Caco-2 (cell line): Measurements from ENCODE around the gene ITGA7. TPM values are rescaled to one million over a fixed set of nuclear protein-coding genes. Genes with fewer than 3 reads are reported as not detected.

Experiments
- BruUV-seq: library from RNA; stranded (reverse); fragments of 400-500 nt; replicated peaks from 2 replicates; lab custom pipeline; 2021; lab: Mats Ljungman, UMichigan
- CTCF ChIA-PET: fragments of 300-600 bp; sonication (Branson Sonifier 250); formaldehyde crosslinking; loops from one replicate; lab custom pipeline; 2022; ENCODE audit warnings: antibody characterized with exemption; lab: Charles Lee
- POLR2A ChIA-PET: fragments of 300-600 bp; sonication (Branson Sonifier 250); formaldehyde crosslinking; loops from one replicate; lab custom pipeline; 2022; ENCODE audit warnings: antibody characterized with exemption; lab: Charles Lee
- DNase-seq, 2 experiments: peaks; one replicate each; pipeline versions ENCODE4 v3.0.0 to v3.0.0-alpha.2; 2020 to 2022
- H3K27me3 ChIP-seq: replicated peaks from 2 replicates; pipeline ENCODE4 v1.6.0; 2011; ENCODE audit warnings: low read length; ENCODE audit not compliant: control insufficient read depth, insufficient read depth
- H3K36me3 ChIP-seq: 2 replicates; pipeline ENCODE4 v1.5.1; 2011; ENCODE audit warnings: low read length; ENCODE audit not compliant: control insufficient read depth, insufficient read depth
- H3K4me1 ChIP-seq: fragments of 250-450 bp; sonication (Bioruptor Pico); 2 replicates; pipeline ENCODE4 v1.5.1; 2020; ENCODE audit warnings: mild to moderate bottlenecking
- H3K4me3 ChIP-seq: 2 replicates; pipeline ENCODE4 v1.5.1; 2011; ENCODE audit warnings: low read depth, mild to moderate bottlenecking, control low read depth, low read length
- H3K9me3 ChIP-seq: fragments of 250-450 bp; sonication (Bioruptor Pico); 2 replicates; pipeline ENCODE4 v1.5.1; 2020; ENCODE audit warnings: mild to moderate bottlenecking, moderate library complexity
- H3K27ac Mint-ChIP-seq: one replicate; pipeline ENCODE4 v1.8.0; 2022; ENCODE audit warnings: mixed read lengths; ENCODE audit not compliant: unreplicated experiment
- H3K27me3 Mint-ChIP-seq: one replicate; pipeline ENCODE4 v1.8.0; 2022; ENCODE audit warnings: mixed read lengths; ENCODE audit not compliant: insufficient read depth, unreplicated experiment
- H3K36me3 Mint-ChIP-seq: one replicate; pipeline ENCODE4 v1.8.0; 2022; ENCODE audit warnings: mild to moderate bottlenecking, mixed read lengths; ENCODE audit not compliant: insufficient read depth, unreplicated experiment
- H3K4me1 Mint-ChIP-seq: one replicate; pipeline ENCODE4 v1.8.0; 2022; ENCODE audit warnings: low read depth, mixed read lengths; ENCODE audit not compliant: unreplicated experiment
- H3K4me3 Mint-ChIP-seq: one replicate; pipeline ENCODE4 v1.8.0; 2022; ENCODE audit warnings: mild to moderate bottlenecking, moderate library complexity, mixed read lengths; ENCODE audit not compliant: unreplicated experiment
- H3K9me3 Mint-ChIP-seq: one replicate; pipeline ENCODE4 v1.8.0; 2022; ENCODE audit warnings: mixed read lengths; ENCODE audit not compliant: unreplicated experiment
- intact Hi-C: fragments of 100-400 bp; cut with micrococcal nuclease; formaldehyde crosslinking; loops from one replicate; pipeline ENCODE4 v1.10.0; 2022; ENCODE audit not compliant: unreplicated experiment
- total RNA-seq: library from RNA; stranded (reverse); gene quantifications from 2 replicates; pipeline ENCODE4 v1.2.3, GENCODE V29; 2022
- TF ChIP-seq, protein P1 (sequence below), 2 experiments: fragments of 200-600 bp in 1 of 2; IDR thresholded peaks; 1 replicate in 1 of 2; 2 replicates in 1 of 2; pipeline versions ENCODE4 v1.5.1 to v1.8.0; 2011 to 2022; ENCODE audit warnings: antibody characterized with exemption in 1 of 2, control low read depth in 1 of 2, inconsistent platforms in 1 of 2, low read depth in 1 of 2, low read length in 1 of 2, mild to moderate bottlenecking in 1 of 2, moderate library complexity in 1 of 2; ENCODE audit not compliant: insufficient read depth in 1 of 2, severe bottlenecking in 1 of 2, unreplicated experiment in 1 of 2

The ITGA7 gene
- total RNA-seq, 1 experiment from 2014 or later, result 46.1 TPM

DNA sequence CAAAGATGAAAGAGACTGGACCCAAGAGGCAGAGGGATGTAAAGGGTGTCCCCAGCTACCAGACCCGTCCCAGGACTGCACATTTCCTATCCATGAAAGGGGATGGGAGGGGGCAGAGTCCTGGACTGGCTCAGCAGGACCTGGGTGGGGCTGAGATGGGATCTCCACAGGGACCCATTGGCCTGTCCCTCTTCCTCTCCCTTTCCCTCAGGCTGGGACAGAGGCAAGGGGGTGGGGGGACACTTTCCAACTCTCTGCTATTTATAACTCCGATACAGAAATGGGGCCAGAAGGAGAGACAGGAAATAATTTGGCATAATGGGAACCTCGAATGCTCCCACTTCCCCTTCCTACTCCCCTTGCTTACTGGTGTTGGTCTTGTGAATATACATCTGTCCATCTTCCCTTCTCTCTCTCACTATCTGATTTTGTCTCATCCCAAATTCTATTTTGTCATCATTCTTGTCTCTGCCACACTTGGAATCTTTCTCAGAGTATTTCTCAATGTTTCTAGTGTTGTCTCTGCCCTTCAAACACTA, 1.1 kb upstream of the ITGA7 start:
- Mint-ChIP-seq H3K4me1 (peaks cover 18% of the 10 kb centered on the region), H3K27ac (no peak overlapping the region), H3K4me3 (peak overlapping the region; percentile 78), H3K27me3 (peaks cover 18% of the 10 kb centered on the region), H3K36me3 (no peaks in the 10 kb centered on the region), H3K9me3 (no peaks in the 10 kb centered on the region)
- TF ChIP-seq, protein P1, sequence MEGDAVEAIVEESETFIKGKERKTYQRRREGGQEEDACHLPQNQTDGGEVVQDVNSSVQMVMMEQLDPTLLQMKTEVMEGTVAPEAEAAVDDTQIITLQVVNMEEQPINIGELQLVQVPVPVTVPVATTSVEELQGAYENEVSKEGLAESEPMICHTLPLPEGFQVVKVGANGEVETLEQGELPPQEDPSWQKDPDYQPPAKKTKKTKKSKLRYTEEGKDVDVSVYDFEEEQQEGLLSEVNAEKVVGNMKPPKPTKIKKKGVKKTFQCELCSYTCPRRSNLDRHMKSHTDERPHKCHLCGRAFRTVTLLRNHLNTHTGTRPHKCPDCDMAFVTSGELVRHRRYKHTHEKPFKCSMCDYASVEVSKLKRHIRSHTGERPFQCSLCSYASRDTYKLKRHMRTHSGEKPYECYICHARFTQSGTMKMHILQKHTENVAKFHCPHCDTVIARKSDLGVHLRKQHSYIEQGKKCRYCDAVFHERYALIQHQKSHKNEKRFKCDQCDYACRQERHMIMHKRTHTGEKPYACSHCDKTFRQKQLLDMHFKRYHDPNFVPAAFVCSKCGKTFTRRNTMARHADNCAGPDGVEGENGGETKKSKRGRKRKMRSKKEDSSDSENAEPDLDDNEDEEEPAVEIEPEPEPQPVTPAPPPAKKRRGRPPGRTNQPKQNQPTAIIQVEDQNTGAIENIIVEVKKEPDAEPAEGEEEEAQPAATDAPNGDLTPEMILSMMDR (IDR thresholded peaks at IDR 0.05; ENCODE audit: insufficient read depth in 1 of 2, low read depth in 1 of 2, low read length in 1 of 2, severe bottlenecking in 1 of 2, unreplicated experiment in 1 of 2), result no peak
- no peaks in the 10 kb centered on the region for H3K27me3 ChIP-seq
- no peaks in the 10 kb centered on the region for H3K9me3 ChIP-seq
- CTCF ChIA-PET, result interaction anchor here (1.8 kb wide), 1 partner anchor 11 kb away, joined by 7 read pairs; the partner anchor contains the start of gene RDH5
- intact Hi-C loops, result loop anchor here (1.0 kb wide), 1 partner anchor 8 kb away; the partner anchor contains the start of gene BLOC1S1
- no peaks in the 10 kb centered on the region for H3K36me3 ChIP-seq
- peaks cover 36% of the 10 kb centered on the region for H3K4me1 ChIP-seq
- no TSS peak for BruUV-seq
- DNase-seq, result no peak
- no peak overlapping the region for H3K4me3 ChIP-seq
- POLR2A ChIA-PET, result no interaction called here

DNA sequence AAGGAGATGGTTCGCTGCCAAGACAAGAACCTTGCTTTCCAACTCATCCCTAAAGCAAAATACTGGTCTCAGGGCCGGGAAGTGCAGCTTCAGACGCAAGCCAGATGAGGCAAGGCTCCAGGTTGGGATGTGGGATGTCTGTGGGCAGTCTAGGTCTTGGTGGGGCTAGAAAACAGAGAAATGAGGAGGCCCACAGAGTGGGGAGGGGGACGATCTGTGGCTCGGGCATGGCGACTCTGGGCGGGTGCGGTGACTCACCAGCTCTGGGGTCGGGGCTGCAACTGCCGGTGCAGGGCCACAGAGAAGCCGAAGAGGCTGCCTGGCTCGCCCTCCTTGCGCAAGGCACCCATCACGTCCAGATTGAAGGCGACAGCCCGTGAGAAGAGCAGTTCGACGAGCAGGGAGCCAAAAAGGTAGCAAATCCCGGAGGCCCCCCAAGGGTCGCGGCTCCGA, 459 bp downstream of the ITGA7 start:
- Mint-ChIP-seq H3K36me3 (no peaks in the 10 kb centered on the region), H3K27ac (no peak overlapping the region), H3K4me3 (peak overlapping the region; percentile 78), H3K4me1 (peaks cover 18% of the 10 kb centered on the region), H3K27me3 (peaks cover 15% of the 10 kb centered on the region), H3K9me3 (no peaks in the 10 kb centered on the region)
- H3K9me3 ChIP-seq, result no peaks in the 10 kb centered on the region
- peak in 1 of 2 experiments; percentile 35 for DNase-seq
- TSS peak; percentile 30 for BruUV-seq
- peak overlapping the region; percentile 78 for H3K4me3 ChIP-seq
- intact Hi-C loops, result no loop called here
- H3K36me3 ChIP-seq, result no peaks in the 10 kb centered on the region
- TF ChIP-seq, protein P1 (IDR thresholded peaks at IDR 0.05; ENCODE audit: insufficient read depth in 1 of 2, low read depth in 1 of 2, low read length in 1 of 2, severe bottlenecking in 1 of 2, unreplicated experiment in 1 of 2), result no peak
- H3K4me1 ChIP-seq, result peaks cover 37% of the 10 kb centered on the region
- ChIA-PET CTCF (interaction anchor here (0.6 to 3.5 kb wide), 6 partner anchors 11 to 72 kb away, joined by 3 to 41 read pairs (median 4); partner anchors contain the start of gene RDH5), POLR2A (interaction anchor here (1.0 kb wide), 1 partner anchor 397 kb away, joined by 3 read pairs; the partner anchor contains the start of gene PA2G4)
- no peaks in the 10 kb centered on the region for H3K27me3 ChIP-seq

DNA sequence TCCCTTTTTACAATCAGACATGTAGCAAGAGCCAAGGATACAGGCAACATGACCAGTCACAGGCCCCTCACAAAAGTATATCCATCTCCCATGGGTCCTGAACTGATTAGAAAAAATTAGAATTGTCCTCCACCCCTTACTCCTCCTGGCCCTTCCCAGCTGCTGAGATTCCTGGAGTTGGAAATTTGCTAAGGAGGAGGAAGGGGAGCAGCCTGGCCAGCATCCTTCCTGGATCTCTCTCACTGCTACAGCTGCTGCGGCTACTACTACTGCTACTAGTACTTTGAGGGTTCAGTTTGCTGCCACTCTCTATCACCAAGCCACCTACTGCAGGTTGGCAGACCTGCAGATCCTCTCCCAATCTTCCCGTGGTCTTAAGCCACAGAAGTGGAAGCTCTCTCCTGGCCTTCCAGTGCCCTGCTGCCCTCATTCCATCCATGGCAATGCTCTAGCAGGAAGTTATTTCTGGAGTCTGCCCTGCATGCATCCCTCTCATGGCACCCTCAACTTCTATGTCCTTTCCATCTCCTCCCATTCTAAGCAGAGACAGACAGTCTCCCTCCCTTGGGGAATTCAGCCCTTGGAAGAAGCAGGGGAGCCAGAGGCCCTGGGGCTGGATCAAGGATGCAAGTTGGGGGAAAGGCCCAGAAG, 1.0 kb downstream of the ITGA7 start:
- CTCF ChIA-PET, result interaction anchor here (0.7 to 3.5 kb wide), 8 partner anchors 9 to 111 kb away, joined by 3 to 41 read pairs (median 3); partner anchors contain the start of genes BLOC1S1, ORMDL2, RDH5 and SARNP
- POLR2A ChIA-PET, result interaction anchor here (0.5 to 1.0 kb wide), 2 partner anchors 321 to 397 kb away, joined by 3 to 12 read pairs; partner anchors contain the start of gene PA2G4
- Histone ChIP-seq H3K4me3 (peak overlapping the region; percentile 78), H3K27me3 (no peaks in the 10 kb centered on the region), H3K9me3 (no peaks in the 10 kb centered on the region), H3K4me1 (peaks cover 37% of the 10 kb centered on the region), H3K36me3 (no peaks in the 10 kb centered on the region)
- Mint-ChIP-seq H3K9me3 (no peaks in the 10 kb centered on the region), H3K27ac (no peak overlapping the region), H3K4me3 (peak overlapping the region; percentile 78), H3K27me3 (peaks cover 12% of the 10 kb centered on the region), H3K36me3 (no peaks in the 10 kb centered on the region), H3K4me1 (peaks cover 18% of the 10 kb centered on the region)
- no peak for DNase-seq
- BruUV-seq, result no TSS peak
- TF ChIP-seq, protein P1 (IDR thresholded peaks at IDR 0.05; ENCODE audit: insufficient read depth in 1 of 2, low read depth in 1 of 2, low read length in 1 of 2, severe bottlenecking in 1 of 2, unreplicated experiment in 1 of 2), result no peak
- intact Hi-C loops, result no loop called here
